NCI-H1092 treated with DMSO at 0.1 percent for 48 hours (cell line): Measurements from ENCODE around the gene BEAN1.

Experiments used
- DNase-seq: peaks from one replicate; lab custom pipeline; 2025; lab: John Stamatoyannopoulos, UW

BEAN1 gene

GRCh38 chr16:66521951-66522771 is 95.1 kb downstream of the BEAN1 start:
- DNase-seq, result no peak

- DNase-seq, result no peak
Measured at GRCh38 chr16:66522816-66523590, 95.9 kb downstream of the BEAN1 start.

GRCh38 chr16:66523861-66524354 is 96.8 kb downstream of the BEAN1 start:
- no peak for DNase-seq

GRCh38 chr16:66524601-66525164 is 97.6 kb downstream of the BEAN1 start:
- DNase-seq, result no peak

DNA sequence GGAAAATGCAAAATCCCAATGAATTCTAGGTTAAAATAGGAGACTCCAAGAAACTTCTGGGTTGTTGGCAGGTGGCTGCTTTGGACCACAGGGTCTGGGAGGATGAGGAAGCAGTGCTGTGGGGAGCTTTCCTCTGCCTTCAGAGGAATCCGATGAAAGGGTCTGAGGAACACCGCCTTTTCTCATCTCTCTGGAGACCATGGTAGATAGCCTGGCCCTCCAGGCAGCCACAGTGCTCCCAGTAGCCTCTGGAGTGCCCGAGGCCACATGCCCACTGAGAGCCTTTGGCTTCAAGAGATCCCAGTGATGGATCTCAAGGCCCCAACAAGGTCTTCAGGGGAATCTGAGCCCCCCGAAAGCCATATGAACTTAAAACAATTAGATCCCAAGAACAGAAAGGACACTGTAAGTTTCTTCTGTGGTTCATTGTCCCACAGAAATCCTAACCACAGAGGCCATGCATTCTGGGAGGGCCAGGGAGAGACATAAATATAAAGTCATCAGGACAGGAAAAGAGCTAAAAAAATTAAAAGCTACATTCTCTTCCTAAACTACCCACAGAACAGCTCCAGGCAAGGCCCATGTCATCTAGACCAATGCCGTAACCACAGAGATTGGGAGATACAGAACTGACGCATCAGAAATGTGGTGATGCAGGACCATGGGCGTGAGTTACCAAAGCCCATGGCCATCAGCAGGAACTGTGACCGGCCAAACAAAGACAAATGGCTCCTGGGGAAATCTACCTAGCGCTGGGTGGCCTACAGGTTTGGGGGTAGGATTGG is 98.5 kb downstream of the BEAN1 start:
- DNase-seq, result no peak

GRCh38 chr16:66528294-66528693 is 101.2 kb downstream of the BEAN1 start:
- no peak for DNase-seq

- no peak for DNase-seq
Measured at GRCh38 chr16:66529475-66529874, 102.4 kb downstream of the BEAN1 start.
